Smooth muscle cell (in vitro differentiated cells): Measurements from ENCODE around the gene GCK. TPM values are rescaled to one million over a fixed set of nuclear protein-coding genes. Genes with fewer than 3 reads are reported as not detected.

Experiments
- DNase-seq: peaks from one replicate; lab custom pipeline; 2025; ENCODE audit not compliant: unreplicated experiment; lab: John Stamatoyannopoulos, UW
- H2AFZ ChIP-seq: fragments of 200-600 bp; sonication (generic); 2 replicates; pipeline ENCODE4 v1.6.0; 2016; ENCODE audit warnings: antibody characterized with exemption, low read depth, mild to moderate bottlenecking
- H3F3A ChIP-seq: fragments of 200-600 bp; sonication (generic); 2 replicates; pipeline ENCODE4 v1.6.0; 2017; ENCODE audit warnings: antibody characterized with exemption, low read depth
- H3K27ac ChIP-seq: fragments of 200-600 bp; sonication (generic); 2 replicates; pipeline ENCODE4 v1.5.1; 2016; ENCODE audit warnings: low read depth, mild to moderate bottlenecking
- H3K27me3 ChIP-seq: fragments of 200-600 bp; sonication (generic); 2 replicates; pipeline ENCODE4 v1.6.1; 2016; ENCODE audit warnings: low read depth, mild to moderate bottlenecking
- H3K36me3 ChIP-seq: fragments of 200-600 bp; sonication (generic); 2 replicates; pipeline ENCODE4 v1.5.1; 2016; ENCODE audit warnings: low read depth
- H3K4me1 ChIP-seq: fragments of 200-600 bp; sonication (generic); 2 replicates; pipeline ENCODE4 v1.5.1; 2016; ENCODE audit warnings: low read depth
- H3K4me2 ChIP-seq: fragments of 200-600 bp; sonication (generic); 2 replicates; pipeline ENCODE4 v1.6.0; 2016; ENCODE audit warnings: mild to moderate bottlenecking
- H3K4me3 ChIP-seq: fragments of 200-600 bp; sonication (generic); 2 replicates; pipeline ENCODE4 v1.5.1; 2016; ENCODE audit warnings: mild to moderate bottlenecking
- H3K79me2 ChIP-seq: fragments of 200-600 bp; sonication (generic); 2 replicates; pipeline ENCODE4 v1.6.0; 2016; ENCODE audit warnings: low read depth, mild to moderate bottlenecking
- H3K9ac ChIP-seq: fragments of 200-600 bp; sonication (generic); 2 replicates; pipeline ENCODE4 v1.6.0; 2016; ENCODE audit warnings: low read depth
- H3K9me3 ChIP-seq: fragments of 200-600 bp; sonication (generic); replicated peaks from 2 replicates; pipeline ENCODE4 v1.5.1; 2016; ENCODE audit warnings: low read depth
- H4K20me1 ChIP-seq: fragments of 200-600 bp; sonication (generic); 2 replicates; pipeline ENCODE4 v1.6.0; 2016; ENCODE audit warnings: low read depth
- WGBS: methylation state at CpG from one replicate; pipeline ENCODE4 v1.1.7; 2016; ENCODE audit warnings: low lambda C conversion rate; 5-methylcytosine and 5-hydroxymethylcytosine counted together
- polyA plus RNA-seq: library from polyadenylated mRNA; unstranded; fragments of >200 nt; fragmentation: Nextera tagmentation; extraction: Ambion mirVana; gene quantifications from 2 replicates; pipeline ENCODE4 v1.2.1, GENCODE V29; 2016
- total RNA-seq: library from RNA; depleted of rRNA; stranded (reverse); fragments of >200 nt; gene quantifications from 2 replicates; pipeline ENCODE4 v1.2.3, GENCODE V29; 2014
- TF ChIP-seq, protein P1 (sequence below): fragments of 200-600 bp; sonication (generic); IDR thresholded peaks from 2 replicates; pipeline ENCODE4 v1.5.1; 2017; ENCODE audit warnings: borderline replicate concordance, mild to moderate bottlenecking, antibody characterized with exemption; ENCODE audit not compliant: insufficient read depth, poor library complexity, severe bottlenecking

GCK gene
- total and polyA plus RNA-seq, 2 experiments from 2014 or later = 1.6 to 5.5 TPM

DNA sequence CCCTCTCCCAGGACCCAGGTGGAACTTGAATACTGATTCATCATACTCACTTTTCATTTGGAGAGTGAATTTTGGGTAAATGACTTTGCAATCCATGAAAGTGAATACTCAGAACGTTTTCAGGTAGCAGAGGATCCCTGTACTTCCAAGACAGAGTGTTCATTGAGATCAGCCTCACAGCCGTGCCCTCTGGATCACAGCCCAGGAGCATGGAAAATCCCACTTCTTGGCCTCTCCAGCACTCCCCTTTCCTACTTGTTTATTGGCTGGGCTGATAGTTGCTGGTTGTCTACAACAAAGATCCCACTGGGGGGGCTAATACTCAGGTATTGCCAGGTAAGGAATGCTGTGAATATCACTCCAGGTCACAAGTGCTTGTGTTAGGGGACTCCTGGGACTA lies 5.9 kb downstream of the GCK start:
- Histone ChIP-seq H4K20me1 (no peaks in the 10 kb centered on the region), H3F3A (no peaks in the 10 kb centered on the region), H3K4me2 (no peak overlapping the region), H3K9me3 (no peaks in the 10 kb centered on the region), H2AFZ (no peak overlapping the region), H3K27me3 (no peaks in the 10 kb centered on the region), H3K27ac (no peak overlapping the region), H3K79me2 (no peaks in the 10 kb centered on the region), H3K4me3 (no peak overlapping the region), H3K36me3 (no peaks in the 10 kb centered on the region), H3K4me1 (peaks cover 14% of the 10 kb centered on the region), H3K9ac (no peak overlapping the region)
- DNase-seq = no peak
- 79% methylated on average over 2 of the region's 2 CpGs for WGBS
- TF ChIP-seq, protein P1, sequence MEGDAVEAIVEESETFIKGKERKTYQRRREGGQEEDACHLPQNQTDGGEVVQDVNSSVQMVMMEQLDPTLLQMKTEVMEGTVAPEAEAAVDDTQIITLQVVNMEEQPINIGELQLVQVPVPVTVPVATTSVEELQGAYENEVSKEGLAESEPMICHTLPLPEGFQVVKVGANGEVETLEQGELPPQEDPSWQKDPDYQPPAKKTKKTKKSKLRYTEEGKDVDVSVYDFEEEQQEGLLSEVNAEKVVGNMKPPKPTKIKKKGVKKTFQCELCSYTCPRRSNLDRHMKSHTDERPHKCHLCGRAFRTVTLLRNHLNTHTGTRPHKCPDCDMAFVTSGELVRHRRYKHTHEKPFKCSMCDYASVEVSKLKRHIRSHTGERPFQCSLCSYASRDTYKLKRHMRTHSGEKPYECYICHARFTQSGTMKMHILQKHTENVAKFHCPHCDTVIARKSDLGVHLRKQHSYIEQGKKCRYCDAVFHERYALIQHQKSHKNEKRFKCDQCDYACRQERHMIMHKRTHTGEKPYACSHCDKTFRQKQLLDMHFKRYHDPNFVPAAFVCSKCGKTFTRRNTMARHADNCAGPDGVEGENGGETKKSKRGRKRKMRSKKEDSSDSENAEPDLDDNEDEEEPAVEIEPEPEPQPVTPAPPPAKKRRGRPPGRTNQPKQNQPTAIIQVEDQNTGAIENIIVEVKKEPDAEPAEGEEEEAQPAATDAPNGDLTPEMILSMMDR = no peak

DNA sequence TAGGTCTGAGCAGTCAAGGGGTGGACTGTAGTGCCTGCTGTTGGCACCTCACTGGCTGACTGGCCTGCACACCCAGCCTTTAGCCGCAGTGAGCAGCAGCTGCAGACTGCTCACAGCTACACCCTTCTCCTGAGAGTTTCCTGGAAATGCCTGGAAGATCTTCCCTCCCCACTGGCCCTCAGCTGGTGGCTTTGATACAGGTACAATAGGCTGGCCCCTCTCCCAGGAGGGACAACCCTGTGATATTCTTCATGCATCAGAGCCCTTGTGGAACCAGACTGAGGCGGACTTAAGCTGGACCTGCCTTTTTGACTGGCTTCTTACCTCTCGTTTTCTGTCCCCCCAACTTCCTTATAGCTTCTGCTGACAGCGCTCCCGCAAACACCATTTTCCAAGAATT lies 6.4 kb downstream of the GCK start:
- DNase-seq = no peak
- H3K9me3 ChIP-seq = no peaks in the 10 kb centered on the region
- WGBS = 84% methylated on average over 5 of the region's 5 CpGs
- no peak overlapping the region for H3K27ac ChIP-seq
- no peaks in the 10 kb centered on the region for H3K79me2 ChIP-seq
- peaks cover 16% of the 10 kb centered on the region for H3K4me1 ChIP-seq
- no peaks in the 10 kb centered on the region for H4K20me1 ChIP-seq
- TF ChIP-seq, protein P1 = no peak
- no peaks in the 10 kb centered on the region for H3K27me3 ChIP-seq
- H3K4me2 ChIP-seq = no peak overlapping the region
- H2AFZ ChIP-seq = no peak overlapping the region
- H3K36me3 ChIP-seq = no peaks in the 10 kb centered on the region
- no peaks in the 10 kb centered on the region for H3F3A ChIP-seq
- H3K4me3 ChIP-seq = no peak overlapping the region
- H3K9ac ChIP-seq = no peak overlapping the region

DNA sequence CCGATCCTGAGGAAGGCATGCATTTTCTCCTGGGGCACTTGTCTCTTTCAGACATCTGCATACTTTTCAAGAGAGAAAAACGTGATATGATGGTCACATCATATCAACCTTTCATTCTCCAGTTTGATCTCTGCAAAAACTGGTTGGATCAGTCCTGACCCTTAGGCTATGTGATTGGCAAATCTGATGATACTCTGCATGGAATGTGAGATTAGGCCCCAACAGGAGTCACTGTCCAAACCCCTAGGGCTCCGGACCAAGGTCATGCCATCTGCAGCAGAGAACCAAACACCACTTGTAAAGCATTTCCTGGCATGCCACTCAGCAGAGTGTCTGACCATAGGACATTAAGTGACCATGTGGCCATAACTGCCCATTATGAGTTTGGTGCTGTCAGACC lies 8.6 kb downstream of the GCK start:
- Histone ChIP-seq H3K4me3 (no peak overlapping the region), H3K27ac (no peak overlapping the region), H3K79me2 (no peaks in the 10 kb centered on the region), H3K9ac (no peak overlapping the region), H2AFZ (no peak overlapping the region), H3F3A (no peaks in the 10 kb centered on the region), H3K4me2 (no peak overlapping the region), H4K20me1 (no peaks in the 10 kb centered on the region), H3K4me1 (peaks cover 22% of the 10 kb centered on the region), H3K36me3 (no peaks in the 10 kb centered on the region), H3K9me3 (no peaks in the 10 kb centered on the region), H3K27me3 (no peaks in the 10 kb centered on the region)
- 73% methylated on average over 3 of the region's 3 CpGs for WGBS
- TF ChIP-seq, protein P1 = no peak
- no peak for DNase-seq

DNA sequence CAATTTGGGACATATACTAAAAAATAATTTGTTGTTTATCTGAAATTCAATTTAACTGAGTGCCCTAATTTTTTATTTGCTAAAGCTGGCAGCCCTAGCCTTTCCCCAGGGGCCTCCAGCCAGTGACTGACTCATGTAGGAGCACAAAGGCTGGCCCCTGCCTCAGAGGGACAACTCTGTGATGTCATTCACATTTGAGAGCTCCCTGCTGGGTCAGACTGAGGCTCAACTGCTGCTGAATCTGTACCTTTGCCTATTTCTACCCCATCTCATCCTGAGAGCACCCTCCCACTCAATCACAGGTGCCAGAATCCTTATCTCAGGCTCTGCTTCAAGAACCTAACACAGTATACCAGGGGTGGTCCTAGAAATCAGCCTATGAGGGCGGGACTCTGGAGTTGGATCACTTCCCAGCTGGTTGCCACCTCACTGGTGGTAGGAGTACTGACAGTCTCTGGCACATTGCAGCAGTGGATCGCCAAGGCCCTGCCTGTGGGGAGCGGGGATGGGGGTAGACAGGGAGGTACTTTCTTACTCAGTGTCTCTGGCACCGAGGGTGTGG lies 11.6 kb downstream of the GCK start:
- Histone ChIP-seq H3F3A (no peaks in the 10 kb centered on the region), H3K4me1 (peaks cover 8% of the 10 kb centered on the region), H3K79me2 (no peaks in the 10 kb centered on the region), H3K36me3 (no peaks in the 10 kb centered on the region), H3K9me3 (no peaks in the 10 kb centered on the region), H2AFZ (peak overlapping the region; percentile 74), H3K4me2 (peak overlapping the region; percentile 60), H3K4me3 (no peak overlapping the region), H3K27me3 (no peaks in the 10 kb centered on the region), H3K9ac (no peak overlapping the region), H4K20me1 (no peaks in the 10 kb centered on the region), H3K27ac (peak overlapping the region; percentile 68)
- TF ChIP-seq, protein P1 = no peak
- DNase-seq = no peak
- WGBS = 74% methylated on average over 4 of the region's 4 CpGs
